ENCODE data around the gene MOCOS. TPM values are rescaled to one million over a fixed set of nuclear protein-coding genes. Genes with fewer than 3 reads are reported as not detected.

MOCOS gene
- total and polyA plus RNA-seq, 2 experiments from 2014 or later: 3.1 to 8.6 TPM

- Histone ChIP-seq H3K4me3 (no peak overlapping the region), H2AFZ (no peak overlapping the region), H3K9me3 (ENCODE audit: low read depth) (no peaks in the 10 kb centered on the region), H3K36me3 (replicated peaks; ENCODE audit: insufficient read depth, low read depth) (no peaks in the 10 kb centered on the region), H3K9me2 (replicated peaks; ENCODE audit: insufficient read depth) (no peaks in the 10 kb centered on the region), H3K4me2 (peak overlapping the region; percentile 99), H3K27ac (no peak overlapping the region), H3K4me1 (ENCODE audit: insufficient read depth) (peaks cover 5% of the 10 kb centered on the region), H4K20me1 (ENCODE audit: insufficient read depth, poor library complexity, severe bottlenecking) (no peaks in the 10 kb centered on the region), H3K79me2 (peaks cover 8% of the 10 kb centered on the region), H3K27me3 (no peaks in the 10 kb centered on the region)
- WGBS (ENCODE audit: low lambda C conversion rate, missing lambda C conversion rate): 88% methylated on average over 18 of the region's 18 CpGs
- no peak for DNase-seq (ENCODE audit: low spot score)
- no peak for TF ChIP-seq CTCF (IDR thresholded peaks at IDR 0.05; ENCODE audit: poor library complexity)
- TF ChIP-seq EZH2phosphoT487 (IDR thresholded peaks at IDR 0.05; ENCODE audit: low read depth, severe bottlenecking, unreplicated experiment): no peak
- no peak for TF ChIP-seq EZH2 (IDR thresholded peaks at IDR 0.05; ENCODE audit: borderline replicate concordance)
Measured at GRCh38 chr18:36185901-36186460, 1.3 kb upstream of the MOCOS start.

- no peaks in the 10 kb centered on the region for H3K27me3 ChIP-seq
- peak; percentile 43 for DNase-seq (ENCODE audit: low spot score)
- H3K79me2 ChIP-seq: peaks cover 12% of the 10 kb centered on the region
- no peaks in the 10 kb centered on the region for H3K9me3 ChIP-seq (ENCODE audit: low read depth)
- TF ChIP-seq EZH2 (IDR thresholded peaks at IDR 0.05; ENCODE audit: borderline replicate concordance) (no peak), CTCF (IDR thresholded peaks at IDR 0.05; ENCODE audit: poor library complexity) (no peak), EZH2phosphoT487 (IDR thresholded peaks at IDR 0.05; ENCODE audit: low read depth, severe bottlenecking, unreplicated experiment) (no peak)
- no peaks in the 10 kb centered on the region for H3K36me3 ChIP-seq (replicated peaks; ENCODE audit: insufficient read depth, low read depth)
- peaks cover 5% of the 10 kb centered on the region for H3K4me1 ChIP-seq (ENCODE audit: insufficient read depth)
- peak overlapping the region; percentile 66 for H3K27ac ChIP-seq
- H2AFZ ChIP-seq: peak overlapping the region; percentile 95
- H3K9me2 ChIP-seq (replicated peaks; ENCODE audit: insufficient read depth): no peaks in the 10 kb centered on the region
- 10% methylated on average over 37 of the region's 47 CpGs for WGBS (ENCODE audit: low lambda C conversion rate, missing lambda C conversion rate)
- no peaks in the 10 kb centered on the region for H4K20me1 ChIP-seq (ENCODE audit: insufficient read depth, poor library complexity, severe bottlenecking)
- peak overlapping the region; percentile 94 for H3K4me3 ChIP-seq
- H3K4me2 ChIP-seq: peak overlapping the region; percentile 99
Measured at GRCh38 chr18:36186461-36187192, 670 bp upstream of the MOCOS start.

GRCh38 chr18:36187826-36188721 is 777 bp downstream of the MOCOS start:
- TF ChIP-seq CTCF (IDR thresholded peaks at IDR 0.05; ENCODE audit: poor library complexity) (no peak), EZH2phosphoT487 (IDR thresholded peaks at IDR 0.05; ENCODE audit: low read depth, severe bottlenecking, unreplicated experiment) (no peak), EZH2 (IDR thresholded peaks at IDR 0.05; ENCODE audit: borderline replicate concordance) (no peak)
- Histone ChIP-seq H2AFZ (peak overlapping the region; percentile 95), H3K36me3 (replicated peaks; ENCODE audit: insufficient read depth, low read depth) (no peaks in the 10 kb centered on the region), H3K9me2 (replicated peaks; ENCODE audit: insufficient read depth) (no peaks in the 10 kb centered on the region), H3K4me3 (peak overlapping the region; percentile 94), H3K27ac (peak overlapping the region; percentile 66), H4K20me1 (ENCODE audit: insufficient read depth, poor library complexity, severe bottlenecking) (no peaks in the 10 kb centered on the region), H3K79me2 (peaks cover 12% of the 10 kb centered on the region), H3K4me1 (ENCODE audit: insufficient read depth) (peaks cover 5% of the 10 kb centered on the region), H3K27me3 (no peaks in the 10 kb centered on the region), H3K9me3 (ENCODE audit: low read depth) (no peaks in the 10 kb centered on the region), H3K4me2 (peak overlapping the region; percentile 99)
- 36% methylated on average over 43 of the region's 43 CpGs for WGBS (ENCODE audit: low lambda C conversion rate, missing lambda C conversion rate)
- peak; percentile 41 for DNase-seq (ENCODE audit: low spot score)
